ENCODE results near the gene LIN37. TPM values are rescaled to one million over a fixed set of nuclear protein-coding genes. Genes with fewer than 3 reads are reported as not detected.

Gene LIN37
- total and polyA plus RNA-seq, 9 of the 15 experiments (the other 6 are each of a cell fraction or from before 2014, with no cell fraction given): 1.2 to 12.5 (median 8.6) TPM

- peak; percentile 89 for TF ChIP-seq NKRF (IDR thresholded peaks at IDR 0.05; ENCODE audit: borderline replicate concordance)
- TF ChIP-seq E2F6 (IDR thresholded peaks at IDR 0.05; ENCODE audit: borderline replicate concordance in 1 of 2, extremely low read depth in 1 of 2, insufficient read depth in 1 of 2, insufficient read length in 1 of 2, low read depth in 1 of 2, low read length in 1 of 2, poor library complexity in 1 of 2, severe bottlenecking in 1 of 2): peak; percentile 21 to 36
- TF ChIP-seq TAF1 (IDR thresholded peaks at IDR 0.05; ENCODE audit: control insufficient read depth, extremely low read depth, insufficient read depth, low read length, severe bottlenecking): peak; percentile 36
- no peak for TF ChIP-seq POLR3G (IDR thresholded peaks at IDR 0.05; ENCODE audit: extremely low read depth, insufficient read length, insufficient replicate concordance)
- peak; percentile 95 for TF ChIP-seq CEBPG (CRISPR knock-in tag; IDR thresholded peaks at IDR 0.05)
- peak; percentile 96 for TF ChIP-seq CEBPG (tag; conservative IDR thresholded peaks at IDR 0.05 in 1 of 2, IDR thresholded peaks at IDR 0.05 in 1 of 2)
- no peak for TF ChIP-seq ZNF253 (CRISPR knock-in tag; conservative IDR thresholded peaks at IDR 0.05)
- TF ChIP-seq GATAD2A (IDR thresholded peaks at IDR 0.05): no peak
- TF ChIP-seq FOXJ3 (CRISPR knock-in tag; IDR thresholded peaks at IDR 0.05): no peak
- TF ChIP-seq ZNF77 (CRISPR knock-in tag; IDR thresholded peaks at IDR 0.05): no peak
- TF ChIP-seq ZNF121 (CRISPR knock-in tag; conservative IDR thresholded peaks at IDR 0.05): no peak
- no peak for TF ChIP-seq MED1 (CRISPR knock-in tag; IDR thresholded peaks at IDR 0.05; ENCODE audit: borderline replicate concordance)
- TF ChIP-seq HINFP (tag; conservative IDR thresholded peaks at IDR 0.05; ENCODE audit: low read depth): no peak
- no peak for TF ChIP-seq MEF2D (tag; conservative IDR thresholded peaks at IDR 0.05; ENCODE audit: low read depth)
- TF ChIP-seq SAP30 (IDR thresholded peaks at IDR 0.05; ENCODE audit: borderline replicate concordance, insufficient read depth, low read depth, low read length, poor library complexity, severe bottlenecking): peak; percentile 63
- TF ChIP-seq XRCC3 (IDR thresholded peaks at IDR 0.05): no peak
- no peak for TF ChIP-seq ETS2 (tag; IDR thresholded peaks at IDR 0.05; ENCODE audit: borderline replicate concordance, poor library complexity, severe bottlenecking)
- peak; percentile 90 for TF ChIP-seq NFIC (IDR thresholded peaks at IDR 0.05)
- peak; percentile 96 to 97 for TF ChIP-seq NRF1 (conservative IDR thresholded peaks at IDR 0.05 in 1 of 2, IDR thresholded peaks at IDR 0.05 in 1 of 2)
- TF ChIP-seq SIN3B (IDR thresholded peaks at IDR 0.05; ENCODE audit: low read depth): no peak
Measured at GRCh38 chr19:35748106-35749020, at the start of gene LIN37 (continued).

Measured in K562 (cell line).